Measurements from ENCODE around the gene FBXO44.

DNA sequence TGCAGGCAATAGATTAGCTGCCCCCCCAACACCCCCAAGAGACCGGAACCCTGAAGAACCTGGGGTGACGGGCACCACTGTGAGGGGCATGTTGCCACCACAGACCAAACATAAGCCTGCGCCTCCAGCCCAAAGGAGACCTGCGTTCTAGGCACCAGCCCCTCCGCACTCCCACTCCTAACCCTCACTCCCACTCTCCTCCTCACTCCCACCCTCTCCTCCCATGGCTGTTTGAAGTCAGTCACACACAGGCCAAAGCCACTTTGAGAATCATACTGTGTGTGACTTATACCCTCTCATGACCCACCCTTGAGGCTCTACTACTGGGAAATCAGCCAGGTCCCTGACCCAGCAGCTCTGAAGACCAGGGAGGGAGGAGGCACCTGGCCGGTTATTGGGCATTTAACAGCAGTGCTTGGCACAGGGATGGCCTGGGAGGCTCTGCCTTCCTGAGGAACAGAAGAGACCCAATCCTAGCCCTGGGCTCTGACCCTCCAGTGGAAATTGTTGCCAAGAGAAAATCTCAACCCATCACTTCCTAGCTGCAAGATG lies 44.0 kb upstream of the FBXO44 start:
- TF ChIP-seq, protein P1, sequence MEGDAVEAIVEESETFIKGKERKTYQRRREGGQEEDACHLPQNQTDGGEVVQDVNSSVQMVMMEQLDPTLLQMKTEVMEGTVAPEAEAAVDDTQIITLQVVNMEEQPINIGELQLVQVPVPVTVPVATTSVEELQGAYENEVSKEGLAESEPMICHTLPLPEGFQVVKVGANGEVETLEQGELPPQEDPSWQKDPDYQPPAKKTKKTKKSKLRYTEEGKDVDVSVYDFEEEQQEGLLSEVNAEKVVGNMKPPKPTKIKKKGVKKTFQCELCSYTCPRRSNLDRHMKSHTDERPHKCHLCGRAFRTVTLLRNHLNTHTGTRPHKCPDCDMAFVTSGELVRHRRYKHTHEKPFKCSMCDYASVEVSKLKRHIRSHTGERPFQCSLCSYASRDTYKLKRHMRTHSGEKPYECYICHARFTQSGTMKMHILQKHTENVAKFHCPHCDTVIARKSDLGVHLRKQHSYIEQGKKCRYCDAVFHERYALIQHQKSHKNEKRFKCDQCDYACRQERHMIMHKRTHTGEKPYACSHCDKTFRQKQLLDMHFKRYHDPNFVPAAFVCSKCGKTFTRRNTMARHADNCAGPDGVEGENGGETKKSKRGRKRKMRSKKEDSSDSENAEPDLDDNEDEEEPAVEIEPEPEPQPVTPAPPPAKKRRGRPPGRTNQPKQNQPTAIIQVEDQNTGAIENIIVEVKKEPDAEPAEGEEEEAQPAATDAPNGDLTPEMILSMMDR (IDR thresholded peaks at IDR 0.05 in 8 of 11, conservative IDR thresholded peaks at IDR 0.05 in 3 of 11): no peak
- TF ChIP-seq POLR2A (IDR thresholded peaks at IDR 0.05): no peak
